OCI-LY1 (cell line): ENCODE results near the gene BACH2.

Source experiments
- H2AFZ ChIP-seq: fragments of 200-600 bp; sonication (generic), shearing (Covaris generic); 2 replicates; pipeline ENCODE4 v1.6.0; 2014; ENCODE audit warnings: antibody characterized with exemption, mild to moderate bottlenecking, low read length
- H3F3A ChIP-seq: fragments of 200-600 bp; sonication (generic), shearing (Covaris generic); 2 replicates; pipeline ENCODE4 v1.6.0; 2014; ENCODE audit warnings: mild to moderate bottlenecking, antibody characterized with exemption, low read length, moderate library complexity; ENCODE audit not compliant: insufficient read depth
- H3K27ac ChIP-seq: fragments of 200-600 bp; sonication (generic); 2 replicates; pipeline ENCODE4 v1.5.1; 2014; ENCODE audit warnings: low read length, mixed run types, mild to moderate bottlenecking, low read depth; ENCODE audit not compliant: poor library complexity, severe bottlenecking
- H3K27me3 ChIP-seq: fragments of 200-600 bp; sonication (generic); 2 replicates; pipeline ENCODE4 v1.6.0; 2014; ENCODE audit warnings: antibody characterized with exemption, mild to moderate bottlenecking, low read length, moderate library complexity; ENCODE audit not compliant: insufficient read depth
- H3K36me3 ChIP-seq: fragments of 200-600 bp; sonication (generic); 2 replicates; pipeline ENCODE4 v1.6.1; 2014; ENCODE audit warnings: mild to moderate bottlenecking, antibody characterized with exemption, low read length, moderate library complexity, mixed read lengths; ENCODE audit not compliant: insufficient read depth
- H3K4me1 ChIP-seq: fragments of 200-600 bp; sonication (generic); 2 replicates; pipeline ENCODE4 v1.5.1; 2014; ENCODE audit warnings: mild to moderate bottlenecking, low read length, moderate library complexity; ENCODE audit not compliant: insufficient read depth, severe bottlenecking
- H3K4me2 ChIP-seq: fragments of 200-600 bp; sonication (generic), shearing (Covaris generic); 2 replicates; pipeline ENCODE4 v1.6.1; 2014; ENCODE audit warnings: low read length
- H3K4me3 ChIP-seq: fragments of 200-600 bp; sonication (generic); 2 replicates; pipeline ENCODE4 v1.5.1; 2014; ENCODE audit warnings: low read length, low read depth, mild to moderate bottlenecking, mixed read lengths; ENCODE audit not compliant: poor library complexity, severe bottlenecking
- H3K79me2 ChIP-seq: fragments of 200-600 bp; shearing (Covaris generic); 2 replicates; pipeline ENCODE4 v1.6.1; 2016; ENCODE audit warnings: mixed run types, low read length, mixed read lengths; ENCODE audit not compliant: insufficient read depth
- H3K9ac ChIP-seq: fragments of 200-600 bp; sonication (generic), shearing (Covaris generic); 2 replicates; pipeline ENCODE4 v1.6.1; 2014; ENCODE audit warnings: mild to moderate bottlenecking, low read length, mixed read lengths
- H3K9me2 ChIP-seq: fragments of 200-600 bp; sonication (generic), shearing (Covaris generic); 2 replicates; pipeline ENCODE4 v1.6.1; 2014; ENCODE audit warnings: low read depth, mild to moderate bottlenecking, low read length, mixed read lengths
- H3K9me3 ChIP-seq: fragments of 200-600 bp; shearing (Covaris generic); 2 replicates; pipeline ENCODE4 v1.6.1; 2014; ENCODE audit warnings: low read length, mixed read lengths
- H4K20me1 ChIP-seq: fragments of 200-600 bp; sonication (generic), shearing (Covaris generic); 2 replicates; pipeline ENCODE4 v1.6.0; 2016; ENCODE audit warnings: mild to moderate bottlenecking, low read length; ENCODE audit not compliant: insufficient read depth
- CTCF ChIP-seq: fragments of 200-600 bp; sonication (generic), shearing (Covaris generic); IDR thresholded peaks from 2 replicates; pipeline ENCODE4 v1.5.1; 2017; ENCODE audit warnings: mild to moderate bottlenecking, antibody characterized with exemption, low read length, moderate library complexity, mixed read lengths
- EZH2 ChIP-seq: fragments of 200-600 bp; sonication (generic), shearing (Covaris generic); IDR thresholded peaks from 2 replicates; pipeline ENCODE4 v1.8.0; 2017; ENCODE audit warnings: borderline replicate concordance, mixed run types, mild to moderate bottlenecking, antibody characterized with exemption, low read length, moderate library complexity, mixed read lengths

BACH2 gene

GRCh38 chr6:90314514-90314913 is 17.9 kb upstream of the BACH2 start:
- Histone ChIP-seq H3K36me3 (no peaks in the 10 kb centered on the region), H3K4me3 (peak overlapping the region; percentile 20), H3K79me2 (no peaks in the 10 kb centered on the region), H2AFZ (no peak overlapping the region), H3K27me3 (no peaks in the 10 kb centered on the region), H3F3A (peaks cover 8% of the 10 kb centered on the region; the same call in 1 of the 2 replicates), H3K9ac (peak overlapping the region; percentile 65), H3K9me3 (no peaks in the 10 kb centered on the region), H3K9me2 (no peaks in the 10 kb centered on the region), H3K27ac (peak overlapping the region; percentile 97), H4K20me1 (no peaks in the 10 kb centered on the region), H3K4me2 (peak overlapping the region; percentile 63), H3K4me1 (peaks cover 96% of the 10 kb centered on the region)
- TF ChIP-seq EZH2: no peak
- no peak for TF ChIP-seq CTCF

GRCh38 chr6:90311569-90311968 is 14.9 kb upstream of the BACH2 start:
- Histone ChIP-seq H3K27ac (peak overlapping the region; percentile 97), H3K4me2 (peak overlapping the region; percentile 39; the same call in 1 of the 2 replicates), H3K79me2 (no peaks in the 10 kb centered on the region), H3K9me2 (no peaks in the 10 kb centered on the region), H3K4me3 (no peak overlapping the region), H3K9me3 (no peaks in the 10 kb centered on the region), H3K4me1 (peaks cover 98% of the 10 kb centered on the region), H3K36me3 (no peaks in the 10 kb centered on the region), H2AFZ (no peak overlapping the region), H3F3A (peaks cover 8% of the 10 kb centered on the region; the same call in 1 of the 2 replicates), H3K27me3 (no peaks in the 10 kb centered on the region), H3K9ac (peak overlapping the region; percentile 43), H4K20me1 (no peaks in the 10 kb centered on the region)
- TF ChIP-seq EZH2 (no peak), CTCF (no peak)

- Histone ChIP-seq H3K27me3 (no peaks in the 10 kb centered on the region), H3K27ac (peak overlapping the region; percentile 98), H3F3A (no peaks in the 10 kb centered on the region), H3K9ac (peak overlapping the region; percentile 69), H3K79me2 (no peaks in the 10 kb centered on the region), H3K4me2 (peak overlapping the region; percentile 64), H3K4me3 (peak overlapping the region; percentile 54), H3K9me3 (no peaks in the 10 kb centered on the region), H3K9me2 (no peaks in the 10 kb centered on the region), H2AFZ (no peak overlapping the region), H4K20me1 (no peaks in the 10 kb centered on the region), H3K4me1 (peaks cover 92% of the 10 kb centered on the region), H3K36me3 (no peaks in the 10 kb centered on the region)
- TF ChIP-seq CTCF (no peak), EZH2 (no peak)
Observed at GRCh38 chr6:90305800-90306448, 9.3 kb upstream of the BACH2 start.
